ENCODE measurements around the gene GPR3. TPM values are rescaled to one million over a fixed set of nuclear protein-coding genes. Genes with fewer than 3 reads are reported as not detected.

GPR3 gene
- total and polyA plus RNA-seq, 2 donors (not counting 3 experiments of a cell fraction or from before 2014, with no cell fraction given) = 1.8 TPM

GRCh38 chr1:27372022-27372807, 20.2 kb upstream of the GPR3 start:
- BruUV-seq (replicated peaks) = no TSS peak
- Histone ChIP-seq H3K9me3 (replicated peaks; ENCODE audit: control insufficient read depth, insufficient read depth, low read length) (no peaks in the 10 kb centered on the region), H3K27me3 (ENCODE audit: control insufficient read depth in 2 of 2, insufficient read depth in 2 of 2, low read length in 2 of 2) (no peaks in the 10 kb centered on the region), H4K20me1 (replicated peaks; ENCODE audit: control insufficient read depth, extremely low read depth, insufficient read depth, low read length) (no peaks in the 10 kb centered on the region), H3K4me1 (ENCODE audit: control insufficient read depth, extremely low read depth, insufficient read depth, low read length) (peaks cover 1% of the 10 kb centered on the region), H3K4me2 (ENCODE audit: insufficient read depth, low read length) (no peak overlapping the region), H2AFZ (ENCODE audit: low read depth, low read length) (no peak overlapping the region), H3K36me3 (ENCODE audit: control insufficient read depth in 2 of 2, extremely low read depth in 1 of 2, insufficient read depth in 2 of 2, low read length in 2 of 2) (no peaks in the 10 kb centered on the region), H3K4me3 (replicated peaks in 1 of 3; ENCODE audit: insufficient read depth in 1 of 3, low read depth in 1 of 3, low read length in 3 of 3) (no peak overlapping the region), H3K27ac (ENCODE audit: insufficient read depth, low read depth, low read length) (no peak overlapping the region), H3K9ac (replicated peaks; ENCODE audit: extremely low read depth, insufficient read depth, low read length) (no peak overlapping the region), H3K9me1 (replicated peaks; ENCODE audit: control insufficient read depth, extremely low read depth, insufficient read depth, low read length) (no peaks in the 10 kb centered on the region), H3K79me2 (ENCODE audit: control insufficient read depth, insufficient read depth, low read length) (no peaks in the 10 kb centered on the region)
- DNase-seq (ENCODE audit: low read depth, low spot score) = no peak
- dilution Hi-C loops (cut with MboI; ENCODE audit: extremely low pct_ligation_motif_present, low sequenced_read_pairs) = no loop called here
- no peak for FAIRE-seq
- POLR2A ChIA-PET = interaction anchor here (0.6 kb wide), 1 partner anchor 47 kb away, joined by 8 read pairs; no protein-coding TSS in a partner anchor
- CTCF ChIA-PET = interaction anchor here (0.9 kb wide), 1 partner anchor 19 kb away, joined by 3 read pairs; no protein-coding TSS in a partner anchor
- TF ChIP-seq EZH2 (IDR thresholded peaks at IDR 0.05; ENCODE audit: borderline replicate concordance, low read depth, low read length, severe bottlenecking) (no peak), JUN (IDR thresholded peaks at IDR 0.05; ENCODE audit: borderline replicate concordance, insufficient read depth, insufficient read length, low read depth) (no peak), MYC (IDR thresholded peaks at IDR 0.05; ENCODE audit: low read depth, low read length) (no peak), POLR2AphosphoS5 (IDR thresholded peaks at IDR 0.05; ENCODE audit: insufficient read depth, low read depth, low read length) (no peak), GATA2 (IDR thresholded peaks at IDR 0.05; ENCODE audit: insufficient read depth, insufficient read length, low read depth, low read length) (no peak), FOS (IDR thresholded peaks at IDR 0.05; ENCODE audit: borderline replicate concordance, insufficient read depth, low read length) (no peak), CTCF (IDR thresholded peaks at IDR 0.05; ENCODE audit: extremely low read depth in 1 of 2, insufficient read depth in 1 of 2, low read depth in 1 of 2, low read length in 2 of 2) (no peak), POLR2A (IDR thresholded peaks at IDR 0.05; ENCODE audit: low read depth, low read length) (no peak), MAX (IDR thresholded peaks at IDR 0.05; ENCODE audit: insufficient read depth, insufficient read length) (no peak)
- intact Hi-C loops (cut with micrococcal nuclease) = no loop called here
